ENCODE measurements around the gene DFFA. TPM values are rescaled to one million over a fixed set of nuclear protein-coding genes. Genes with fewer than 3 reads are reported as not detected.
"Not testable (repeated sequence)": the region's sequence is repeated elsewhere in the genome, so short reads cannot be mapped to it uniquely, and the experiment has no call there.

The DFFA gene
- polyA plus RNA-seq, 1 of the 3 experiments (the other 2 are of a cell fraction), result 42.3 TPM

DNA sequence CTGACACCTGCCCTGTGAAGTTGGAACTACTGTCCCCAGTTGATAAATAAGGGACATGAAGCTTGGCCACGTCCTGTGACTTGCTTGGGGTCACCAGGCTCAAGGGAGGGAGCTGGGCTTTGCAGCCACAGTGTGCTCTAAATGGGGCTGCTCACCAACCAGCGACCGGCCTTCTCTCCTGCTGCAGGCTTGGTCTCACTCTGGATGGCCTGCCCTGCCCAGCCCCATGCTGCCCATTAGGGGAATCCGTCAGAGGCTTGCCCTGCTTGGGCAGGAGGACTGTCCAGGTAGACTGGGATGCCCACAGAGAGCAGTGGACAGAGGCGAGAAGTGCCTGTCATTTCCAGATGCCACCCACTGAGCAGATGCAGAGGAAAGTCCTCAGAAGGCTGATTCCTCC lies 43.3 kb downstream of the DFFA start:
- ChIA-PET POLR2A (interaction anchor here (0.6 kb wide), 2 partner anchors 9 to 557 kb away, joined by 3 read pairs; no protein-coding TSS in a partner anchor), CTCF (interaction anchor here (0.7 to 10.8 kb wide), 17 partner anchors 8 to 450 kb away, joined by 3 to 203 read pairs (median 6); partner anchors contain the start of genes CORT and KIF1B)
- H3F3A ChIP-seq (replicated peaks; ENCODE audit: insufficient read depth), result peaks cover 3% of the 10 kb centered on the region
- no peaks in the 10 kb centered on the region for H3K9me2 ChIP-seq
- no peak overlapping the region for H3K4me3 ChIP-seq (ENCODE audit: low read depth in 2 of 2, low read length in 1 of 2)
- H3K27ac ChIP-seq (ENCODE audit: low read depth in 2 of 2, low read length in 1 of 2), result no peak overlapping the region
- H4K20me1 ChIP-seq (ENCODE audit: insufficient read depth), result no peaks in the 10 kb centered on the region
- no peaks in the 10 kb centered on the region for H3K9me3 ChIP-seq
- H3K27me3 ChIP-seq (ENCODE audit: insufficient read depth), result no peaks in the 10 kb centered on the region
- TF ChIP-seq, protein P1, sequence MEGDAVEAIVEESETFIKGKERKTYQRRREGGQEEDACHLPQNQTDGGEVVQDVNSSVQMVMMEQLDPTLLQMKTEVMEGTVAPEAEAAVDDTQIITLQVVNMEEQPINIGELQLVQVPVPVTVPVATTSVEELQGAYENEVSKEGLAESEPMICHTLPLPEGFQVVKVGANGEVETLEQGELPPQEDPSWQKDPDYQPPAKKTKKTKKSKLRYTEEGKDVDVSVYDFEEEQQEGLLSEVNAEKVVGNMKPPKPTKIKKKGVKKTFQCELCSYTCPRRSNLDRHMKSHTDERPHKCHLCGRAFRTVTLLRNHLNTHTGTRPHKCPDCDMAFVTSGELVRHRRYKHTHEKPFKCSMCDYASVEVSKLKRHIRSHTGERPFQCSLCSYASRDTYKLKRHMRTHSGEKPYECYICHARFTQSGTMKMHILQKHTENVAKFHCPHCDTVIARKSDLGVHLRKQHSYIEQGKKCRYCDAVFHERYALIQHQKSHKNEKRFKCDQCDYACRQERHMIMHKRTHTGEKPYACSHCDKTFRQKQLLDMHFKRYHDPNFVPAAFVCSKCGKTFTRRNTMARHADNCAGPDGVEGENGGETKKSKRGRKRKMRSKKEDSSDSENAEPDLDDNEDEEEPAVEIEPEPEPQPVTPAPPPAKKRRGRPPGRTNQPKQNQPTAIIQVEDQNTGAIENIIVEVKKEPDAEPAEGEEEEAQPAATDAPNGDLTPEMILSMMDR (IDR thresholded peaks at IDR 0.05), result no peak
- TF ChIP-seq MEF2A (IDR thresholded peaks at IDR 0.05; ENCODE audit: borderline replicate concordance, low read depth) (no peak), FOXM1 (IDR thresholded peaks at IDR 0.05; ENCODE audit: low read depth) (no peak), FOSL2 (IDR thresholded peaks at IDR 0.05; ENCODE audit: borderline replicate concordance, low read depth) (no peak), SIN3A (IDR thresholded peaks at IDR 0.05; ENCODE audit: borderline replicate concordance, low read depth, low read length) (no peak), CHD2 (IDR thresholded peaks at IDR 0.05; ENCODE audit: low read length, partially characterized antibody) (no peak), GABPA (IDR thresholded peaks at IDR 0.05; ENCODE audit: low read depth) (no peak), POLR2AphosphoS5 (IDR thresholded peaks at IDR 0.05; ENCODE audit: low read depth, low read length) (no peak), GATA2 (CRISPR knock-in tag; IDR thresholded peaks at IDR 0.05) (no peak), EZH2phosphoT487 (IDR thresholded peaks at IDR 0.05; ENCODE audit: borderline replicate concordance, low read depth) (no peak), YY1 (IDR thresholded peaks at IDR 0.05; ENCODE audit: low read depth) (no peak), RAD21 (IDR thresholded peaks at IDR 0.05; ENCODE audit: low read length) (no peak), RXRA (IDR thresholded peaks at IDR 0.05; ENCODE audit: borderline replicate concordance, low read depth) (no peak)
- TF ChIP-seq, protein P2, sequence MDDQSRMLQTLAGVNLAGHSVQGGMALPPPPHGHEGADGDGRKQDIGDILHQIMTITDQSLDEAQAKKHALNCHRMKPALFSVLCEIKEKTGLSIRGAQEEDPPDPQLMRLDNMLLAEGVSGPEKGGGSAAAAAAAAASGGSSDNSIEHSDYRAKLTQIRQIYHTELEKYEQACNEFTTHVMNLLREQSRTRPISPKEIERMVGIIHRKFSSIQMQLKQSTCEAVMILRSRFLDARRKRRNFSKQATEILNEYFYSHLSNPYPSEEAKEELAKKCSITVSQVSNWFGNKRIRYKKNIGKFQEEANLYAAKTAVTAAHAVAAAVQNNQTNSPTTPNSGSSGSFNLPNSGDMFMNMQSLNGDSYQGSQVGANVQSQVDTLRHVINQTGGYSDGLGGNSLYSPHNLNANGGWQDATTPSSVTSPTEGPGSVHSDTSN (IDR thresholded peaks at IDR 0.05), result no peak
- TF ChIP-seq, protein P3, sequence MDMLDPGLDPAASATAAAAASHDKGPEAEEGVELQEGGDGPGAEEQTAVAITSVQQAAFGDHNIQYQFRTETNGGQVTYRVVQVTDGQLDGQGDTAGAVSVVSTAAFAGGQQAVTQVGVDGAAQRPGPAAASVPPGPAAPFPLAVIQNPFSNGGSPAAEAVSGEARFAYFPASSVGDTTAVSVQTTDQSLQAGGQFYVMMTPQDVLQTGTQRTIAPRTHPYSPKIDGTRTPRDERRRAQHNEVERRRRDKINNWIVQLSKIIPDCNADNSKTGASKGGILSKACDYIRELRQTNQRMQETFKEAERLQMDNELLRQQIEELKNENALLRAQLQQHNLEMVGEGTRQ (IDR thresholded peaks at IDR 0.05; ENCODE audit: borderline replicate concordance, low read depth, low read length), result no peak
- H3K4me1 ChIP-seq (ENCODE audit: control insufficient read depth in 1 of 2, insufficient read depth in 2 of 2, low read depth in 1 of 2, low read length in 1 of 2), result peaks cover 3 to 12% of the 10 kb centered on the region in 2 experiments; a peak in 1 of 4 replicates
- no peak overlapping the region for H3K4me2 ChIP-seq
- H3K36me3 ChIP-seq (replicated peaks in 1 of 2; ENCODE audit: control insufficient read depth in 1 of 2, insufficient read depth in 2 of 2, low read length in 1 of 2), result no peaks in the 10 kb centered on the region
- peaks cover 18% of the 10 kb centered on the region for H3K79me2 ChIP-seq (ENCODE audit: insufficient read depth)
- no peak overlapping the region for H2AFZ ChIP-seq (ENCODE audit: low read depth)
- H3K9ac ChIP-seq, result no peak overlapping the region
- DNase-seq, result no peak
- WGBS (ENCODE audit: low lambda C conversion rate), result 81% methylated on average over 2 of the region's 5 CpGs

DNA sequence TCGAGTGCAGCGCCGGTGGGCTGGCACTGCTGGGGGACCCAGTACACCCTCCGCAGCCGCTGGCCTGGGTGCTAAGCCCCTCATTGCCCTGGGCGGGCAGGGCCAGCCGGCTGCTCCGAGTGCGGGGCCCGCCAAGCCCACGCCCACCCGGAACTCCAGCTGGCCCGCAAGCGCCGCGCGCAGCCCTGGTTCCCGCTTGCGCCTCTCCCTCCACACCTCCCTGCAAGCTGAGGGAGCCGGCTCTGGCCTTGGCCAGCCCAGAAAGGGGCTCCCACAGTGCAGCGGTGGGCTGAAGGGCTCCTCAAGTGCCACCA lies 45.8 kb downstream of the DFFA start:
- H3K4me3 ChIP-seq (ENCODE audit: low read depth in 2 of 2, low read length in 1 of 2); DNase-seq; H3K27ac ChIP-seq (ENCODE audit: low read depth in 2 of 2, low read length in 1 of 2); H3K27me3 ChIP-seq (ENCODE audit: insufficient read depth); H3K36me3 ChIP-seq (replicated peaks in 1 of 2; ENCODE audit: control insufficient read depth in 1 of 2, insufficient read depth in 2 of 2, low read length in 1 of 2); H3F3A ChIP-seq (replicated peaks; ENCODE audit: insufficient read depth); H3K79me2 ChIP-seq (ENCODE audit: insufficient read depth); POLR2A ChIA-PET; H3K4me2 ChIP-seq; H4K20me1 ChIP-seq (ENCODE audit: insufficient read depth); H2AFZ ChIP-seq (ENCODE audit: low read depth); H3K9me2 ChIP-seq; H3K9ac ChIP-seq; H3K9me3 ChIP-seq: not testable (repeated sequence)
- no CpG with 5 or more reads among the region's 21 CpGs for WGBS (ENCODE audit: low lambda C conversion rate)
- H3K4me1 ChIP-seq (ENCODE audit: control insufficient read depth in 1 of 2, insufficient read depth in 2 of 2, low read depth in 1 of 2, low read length in 1 of 2), result peaks cover 3 to 13% of the 10 kb centered on the region in 2 experiments; a peak in 1 of 4 replicates
- CTCF ChIA-PET, result interaction anchor here (1.5 to 4.1 kb wide), 2 partner anchors 49 to 642 kb away, joined by 4 to 20 read pairs; no protein-coding TSS in a partner anchor

DNA sequence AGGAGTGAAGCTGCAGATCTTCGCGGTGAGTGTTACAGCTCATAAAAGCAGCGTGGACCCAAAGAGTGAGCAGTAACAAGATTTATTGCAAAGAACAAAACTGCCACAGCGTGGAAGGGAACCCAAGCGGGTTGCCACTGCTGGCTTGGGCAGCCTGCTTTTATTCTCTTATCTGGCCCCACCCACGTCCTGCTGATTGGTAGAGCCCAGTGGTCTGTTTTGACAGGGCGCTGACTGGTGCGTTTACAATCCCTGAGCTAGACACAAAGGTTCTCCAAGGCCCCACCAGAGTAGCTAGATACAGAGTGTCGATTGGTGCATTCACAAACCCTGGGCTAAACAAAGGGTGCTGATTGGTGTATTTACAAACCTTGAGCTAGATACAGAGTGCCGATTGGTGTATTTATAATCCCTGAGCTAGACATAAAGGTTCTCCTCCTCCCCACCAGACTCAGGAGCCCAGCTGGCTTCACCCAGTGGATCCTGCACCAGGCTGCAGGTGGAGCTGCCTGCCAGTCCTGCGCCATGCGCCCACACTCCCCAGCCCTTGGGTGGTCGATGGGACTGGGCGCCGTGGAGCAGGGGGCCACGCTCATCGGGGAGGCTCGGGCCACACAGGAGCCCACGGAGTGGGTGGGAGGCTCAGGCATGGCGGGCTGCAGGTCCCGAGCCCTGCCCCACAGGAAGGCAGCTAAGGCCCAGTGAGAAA lies 46.3 kb downstream of the DFFA start:
- not testable (repeated sequence) for H3K27ac ChIP-seq (ENCODE audit: low read depth in 2 of 2, low read length in 1 of 2); H3K9ac ChIP-seq; H3K4me1 ChIP-seq (ENCODE audit: control insufficient read depth in 1 of 2, insufficient read depth in 2 of 2, low read depth in 1 of 2, low read length in 1 of 2); H3K27me3 ChIP-seq (ENCODE audit: insufficient read depth); H3K9me3 ChIP-seq; H3F3A ChIP-seq (replicated peaks; ENCODE audit: insufficient read depth); H2AFZ ChIP-seq (ENCODE audit: low read depth); H4K20me1 ChIP-seq (ENCODE audit: insufficient read depth); H3K79me2 ChIP-seq (ENCODE audit: insufficient read depth); H3K9me2 ChIP-seq; H3K4me3 ChIP-seq (ENCODE audit: low read depth in 2 of 2, low read length in 1 of 2); H3K36me3 ChIP-seq (replicated peaks in 1 of 2; ENCODE audit: control insufficient read depth in 1 of 2, insufficient read depth in 2 of 2, low read length in 1 of 2); H3K4me2 ChIP-seq; DNase-seq
- ChIA-PET POLR2A (interaction anchor here (1.1 kb wide), 1 partner anchor 27 kb away, joined by 3 read pairs; the partner anchor contains the start of gene PGD), CTCF (interaction anchor here (1.5 to 4.1 kb wide), 3 partner anchors 49 to 641 kb away, joined by 4 to 20 read pairs (median 15); no protein-coding TSS in a partner anchor)
- 93% methylated on average over 9 of the region's 21 CpGs for WGBS (ENCODE audit: low lambda C conversion rate)

All from SK-N-SH (cell line).